Measurements from ENCODE around the gene USB1.
A peak's percentile ranks its signal among the peaks of the same experiment; 100 is the strongest.
"Not testable (repeated sequence)": the region's sequence is repeated elsewhere in the genome, so short reads cannot be mapped to it uniquely, and the experiment has no call there.

Gene USB1

GRCh38 chr16:57995721-57996405, 5.3 kb upstream of the USB1 start:
- DNase-seq (ENCODE audit: low spot score), result no peak

GRCh38 chr16:57996406-57997175, 4.6 kb upstream of the USB1 start:
- DNase-seq (ENCODE audit: low spot score), result no peak

- DNase-seq (ENCODE audit: low spot score), result no peak
Observed at GRCh38 chr16:57997176-57997527, 4.1 kb upstream of the USB1 start.

- DNase-seq (ENCODE audit: low spot score), result no peak
Observed at GRCh38 chr16:57997528-57998265, 3.5 kb upstream of the USB1 start.

- DNase-seq (ENCODE audit: low spot score), result no peak
Observed at GRCh38 chr16:57998486-57998885, 2.7 kb upstream of the USB1 start.

GRCh38 chr16:57998992-57999365, 2.2 kb upstream of the USB1 start:
- DNase-seq (ENCODE audit: low spot score), result no peak

- no peak for DNase-seq (ENCODE audit: low spot score)
Observed at GRCh38 chr16:57999366-57999970, 1.7 kb upstream of the USB1 start.

- DNase-seq (ENCODE audit: low spot score), result peak; percentile 43
Observed at GRCh38 chr16:57999971-58000705, 1.1 kb upstream of the USB1 start, which contains the start of gene ZNF319. ZNF319 (minus strand) TSS chr16:58000672; CDS start chr16:57998265, 2,407 bp downstream.

GRCh38 chr16:58001781-58002415, 691 bp downstream of the USB1 start:
- no peak for DNase-seq (ENCODE audit: low spot score)

GRCh38 chr16:58002416-58002800, 1.2 kb downstream of the USB1 start:
- no peak for DNase-seq (ENCODE audit: low spot score)

GRCh38 chr16:58002936-58003335, 1.7 kb downstream of the USB1 start:
- DNase-seq (ENCODE audit: low spot score), result no peak

GRCh38 chr16:58004736-58005135, 3.5 kb downstream of the USB1 start:
- DNase-seq (ENCODE audit: low spot score), result not testable (repeated sequence)

- no peak for DNase-seq (ENCODE audit: low spot score)
Observed at GRCh38 chr16:58009856-58010416, 8.7 kb downstream of the USB1 start.

GRCh38 chr16:58010886-58011285, 9.7 kb downstream of the USB1 start:
- DNase-seq (ENCODE audit: low spot score), result no peak

- DNase-seq (ENCODE audit: low spot score), result no peak
Observed at GRCh38 chr16:58011652-58012051, 10.4 kb downstream of the USB1 start.

GRCh38 chr16:58012481-58012880, 11.3 kb downstream of the USB1 start:
- DNase-seq (ENCODE audit: low spot score), result no peak

GRCh38 chr16:58013201-58013956, 12.2 kb downstream of the USB1 start:
- DNase-seq (ENCODE audit: low spot score), result no peak

GRCh38 chr16:58016840-58017446, 15.7 kb downstream of the USB1 start:
- DNase-seq (ENCODE audit: low spot score), result no peak

GRCh38 chr16:58018803-58019202, 17.6 kb downstream of the USB1 start:
- DNase-seq (ENCODE audit: low spot score), result no peak
